Activated CD4-positive, alpha-beta T cell treated with anti-CD3 and anti-CD28 coated beads for 48 hours (primary cell): Measurements from ENCODE around the gene ABLIM1.

ENCODE experiments used
- DNase-seq: peaks from one replicate; pipeline ENCODE4 v3.0.0-alpha.2; 2020

ABLIM1 gene

DNA sequence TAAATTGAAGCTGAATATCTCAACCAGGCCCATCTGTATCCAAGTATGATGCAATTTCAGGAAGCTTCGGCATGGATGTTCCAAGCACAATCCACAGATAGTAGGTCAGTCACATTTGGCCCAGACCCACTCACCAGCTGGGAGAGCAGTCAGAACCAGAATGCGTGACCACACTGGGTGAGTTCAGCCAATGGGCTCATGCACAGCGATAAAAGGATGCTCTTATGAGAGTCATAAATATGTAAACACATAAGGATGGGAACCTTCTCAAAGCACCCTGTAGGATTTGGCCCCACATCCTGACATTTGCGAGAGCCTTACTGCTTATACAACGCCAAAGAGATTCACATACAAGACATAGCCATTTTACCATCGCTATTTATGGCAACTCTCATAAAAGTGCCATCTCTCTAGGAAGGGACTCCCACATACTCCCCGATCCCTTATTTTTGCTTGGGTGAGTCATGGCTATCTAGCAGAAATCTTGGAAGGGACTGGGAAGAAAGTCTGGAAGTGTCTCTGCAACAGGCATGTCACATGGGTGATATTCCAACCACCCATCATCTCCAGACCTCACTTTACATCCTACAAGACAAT is 256.8 kb downstream of the ABLIM1 start:
- DNase-seq, result no peak

DNA sequence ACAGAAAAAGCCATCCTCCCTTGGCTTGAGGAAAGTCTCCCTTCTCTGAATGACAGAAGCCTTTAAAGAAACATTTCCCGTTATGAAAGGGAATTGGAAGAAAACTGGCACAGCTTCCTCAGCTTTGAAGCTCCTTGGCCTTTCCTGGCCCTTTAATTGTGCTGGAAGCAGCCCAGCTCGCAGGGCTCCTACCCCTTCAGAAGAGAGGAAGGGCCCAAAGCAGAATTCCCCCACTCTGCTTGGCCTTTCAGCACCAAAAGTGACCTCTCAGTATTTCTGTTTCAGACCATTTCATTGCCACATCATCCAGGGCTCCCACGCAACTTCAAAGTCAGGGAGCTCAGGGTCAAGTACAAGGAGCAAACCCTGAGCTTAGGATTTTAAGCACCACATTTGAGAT is 258.0 kb downstream of the ABLIM1 start:
- no peak for DNase-seq

DNA sequence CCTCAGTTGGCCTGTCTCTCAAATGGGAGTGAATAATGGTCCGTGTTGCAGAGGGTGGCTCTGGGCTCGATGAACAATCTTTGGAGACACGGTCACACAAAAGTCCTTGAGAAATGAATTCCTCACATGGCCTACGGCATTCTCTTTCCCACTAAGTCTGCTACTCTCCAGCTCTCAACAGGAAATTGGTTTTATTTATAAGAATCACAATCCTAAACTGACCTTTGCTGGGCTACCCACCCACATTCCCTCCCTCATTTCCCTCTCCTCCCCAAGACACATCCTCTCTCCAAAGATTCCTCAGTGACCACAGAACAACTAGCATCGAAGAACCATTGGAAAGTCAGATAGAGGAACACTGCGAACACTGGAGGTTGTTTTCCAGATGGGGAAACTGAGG is 258.5 kb downstream of the ABLIM1 start:
- DNase-seq, result no peak

DNA sequence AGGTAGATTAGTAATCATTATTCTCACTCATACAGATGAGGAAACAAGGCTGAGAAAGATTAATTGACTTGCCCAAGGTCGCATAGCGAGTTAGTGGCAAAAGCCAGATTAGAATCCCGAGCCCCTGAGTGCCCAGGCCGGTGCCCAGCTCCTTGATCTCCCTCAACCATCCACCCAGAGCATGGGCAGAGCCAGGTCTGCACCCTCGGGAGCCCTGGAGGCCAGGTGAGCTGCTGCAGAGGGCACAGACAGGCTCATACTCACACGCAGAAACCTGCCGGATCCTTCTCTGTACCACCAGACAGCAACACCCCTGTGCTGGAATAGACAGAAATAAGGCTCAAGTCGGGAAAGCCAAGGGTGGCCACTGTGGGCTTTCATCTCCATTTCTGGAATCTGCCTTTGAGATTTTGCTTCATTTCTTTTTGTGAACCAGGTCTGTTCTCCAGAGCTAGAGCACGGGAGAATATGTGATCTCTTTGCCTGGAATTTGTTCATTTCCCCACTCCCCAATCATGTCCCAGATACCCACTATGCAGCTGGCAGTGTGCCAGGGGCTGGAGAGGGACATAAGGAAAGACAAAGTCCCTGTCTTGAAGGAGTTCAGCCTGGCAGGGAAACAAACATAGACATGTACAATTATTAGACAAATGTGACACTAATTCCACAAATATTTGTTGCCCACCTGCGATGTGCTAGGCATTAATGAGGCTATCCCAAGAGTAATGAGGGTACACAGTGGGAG is 259.3 kb downstream of the ABLIM1 start:
- DNase-seq, result no peak

DNA sequence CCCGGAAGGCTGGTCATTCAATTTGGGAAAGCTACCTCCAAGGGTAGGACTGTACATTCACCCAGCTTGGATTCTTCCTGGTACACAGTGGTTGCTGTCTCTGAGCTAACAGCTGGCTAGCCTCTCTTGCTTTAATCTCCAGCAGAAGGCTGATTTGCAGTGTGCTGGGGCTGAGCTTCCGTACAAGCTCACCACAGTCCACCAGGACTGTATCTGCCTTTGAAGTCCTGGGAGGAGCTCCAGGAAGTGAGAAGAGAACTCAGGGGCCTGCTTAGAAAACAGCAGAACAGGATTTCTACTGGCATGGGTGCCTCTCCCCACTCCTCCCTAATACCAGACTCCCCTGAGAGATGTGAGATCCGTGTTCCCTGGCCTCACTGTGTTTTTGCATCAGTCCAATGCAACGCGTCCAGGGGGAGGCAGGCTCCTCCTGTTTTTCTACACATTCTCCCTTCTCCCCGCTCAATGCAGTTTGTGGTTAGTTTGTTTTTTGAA is 260.4 kb downstream of the ABLIM1 start:
- no peak for DNase-seq

DNA sequence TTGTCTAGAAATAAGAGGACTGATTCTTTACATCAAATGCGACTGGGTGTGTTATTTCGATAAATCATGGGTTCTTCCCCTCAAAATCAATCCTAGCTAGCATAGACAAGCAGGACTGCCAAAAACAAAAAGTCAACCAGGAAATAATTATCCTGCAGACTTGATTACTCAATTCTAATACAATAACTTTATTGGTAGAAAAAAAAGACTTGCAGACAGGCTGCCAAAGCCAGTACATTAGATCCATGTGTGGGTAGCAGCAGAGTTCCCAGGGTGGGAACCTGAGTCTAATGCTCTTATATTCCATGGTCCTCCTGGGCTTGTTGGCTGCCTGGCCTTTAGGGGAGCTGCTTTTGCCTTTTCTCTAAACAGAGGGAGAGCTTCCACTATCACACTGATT is 261.6 kb downstream of the ABLIM1 start:
- no peak for DNase-seq

DNA sequence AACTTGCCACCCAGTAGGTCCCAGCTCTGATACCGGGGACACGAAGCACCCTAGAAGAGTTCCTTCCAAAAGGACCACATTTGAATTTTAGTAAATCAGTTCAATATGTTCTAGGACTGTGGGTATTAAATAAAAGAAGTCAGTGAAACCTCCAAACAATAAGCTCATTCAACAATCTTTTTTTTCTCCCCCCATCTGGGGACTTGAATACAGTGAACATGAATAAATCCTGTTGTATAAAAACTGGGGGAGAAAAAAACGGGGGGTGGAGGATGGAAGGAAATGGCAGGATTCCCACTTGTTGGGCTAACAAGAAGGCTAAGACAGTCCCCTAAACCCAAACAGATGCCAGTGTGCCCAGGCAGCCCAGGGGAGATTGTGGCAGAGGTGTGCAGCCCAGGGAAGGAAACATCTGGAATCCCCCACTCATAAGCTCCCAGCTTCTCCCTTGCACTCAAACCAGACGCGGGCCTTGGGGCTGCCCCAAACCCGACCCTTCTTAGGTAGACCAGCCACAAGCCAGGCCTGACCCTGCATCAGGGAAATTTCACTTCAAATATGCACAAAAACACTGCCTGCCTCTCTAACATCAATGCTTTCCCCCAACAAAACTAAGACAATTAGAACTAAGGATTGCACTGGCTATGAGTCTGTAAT is 262.6 kb downstream of the ABLIM1 start:
- DNase-seq, result no peak

DNA sequence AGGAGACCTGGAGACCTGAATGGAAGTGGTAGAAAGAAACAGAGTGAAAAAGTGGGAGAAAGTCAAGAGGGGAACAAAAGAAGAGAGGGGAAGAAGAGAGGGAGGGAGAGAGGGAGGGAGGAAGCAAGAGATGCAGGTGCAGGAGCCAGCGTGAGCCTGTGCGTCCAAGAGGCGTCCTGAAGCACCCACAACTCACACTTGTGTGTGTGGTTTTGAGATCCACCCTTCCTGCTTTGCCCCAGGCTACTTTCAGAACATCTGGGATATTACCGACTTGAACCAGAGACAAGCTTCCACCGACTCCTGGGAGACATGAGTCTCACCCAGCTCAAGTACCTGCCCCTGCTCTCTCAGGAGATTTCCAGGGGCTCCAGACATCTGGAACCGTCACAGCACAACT is 263.5 kb downstream of the ABLIM1 start:
- DNase-seq, result no peak

DNA sequence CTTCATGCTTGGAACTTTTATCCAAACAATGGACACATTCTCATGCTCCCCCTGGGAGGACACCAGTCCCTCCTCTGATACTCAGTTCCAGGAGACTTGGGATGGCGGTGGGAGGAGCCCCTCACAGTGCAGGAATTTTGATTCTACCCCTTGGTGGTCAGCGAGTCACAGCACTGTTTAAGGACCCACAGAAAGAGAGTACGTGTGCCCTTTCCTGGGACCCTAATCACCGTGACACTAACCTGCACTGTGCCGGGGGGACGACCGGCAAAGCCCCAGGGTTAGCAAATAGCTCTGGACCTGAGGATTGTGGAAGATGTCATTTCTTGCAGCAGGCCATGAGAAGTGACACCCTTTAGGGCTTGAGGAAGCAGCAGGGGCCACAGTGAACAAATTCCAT is 264.2 kb downstream of the ABLIM1 start:
- DNase-seq, result no peak

DNA sequence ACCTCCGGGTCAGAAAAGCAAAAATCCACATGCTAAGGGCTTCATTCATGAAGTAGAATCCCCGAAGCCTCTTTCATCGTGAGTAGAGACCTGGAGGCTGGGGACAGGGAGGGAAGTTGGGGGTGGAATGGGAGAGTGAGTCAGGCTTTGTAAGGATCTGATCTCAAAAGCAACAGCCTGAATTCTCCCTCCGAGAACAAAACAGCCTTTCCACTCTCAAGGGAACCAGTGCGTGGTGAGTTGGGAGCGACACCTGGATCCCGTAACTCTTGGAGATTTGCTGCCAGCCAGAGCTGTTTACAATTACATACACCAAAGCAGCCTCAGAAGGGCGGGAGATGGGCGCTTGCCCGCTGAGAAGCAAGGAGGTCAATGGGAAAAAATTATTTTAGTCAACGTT is 264.6 kb downstream of the ABLIM1 start:
- no peak for DNase-seq

DNA sequence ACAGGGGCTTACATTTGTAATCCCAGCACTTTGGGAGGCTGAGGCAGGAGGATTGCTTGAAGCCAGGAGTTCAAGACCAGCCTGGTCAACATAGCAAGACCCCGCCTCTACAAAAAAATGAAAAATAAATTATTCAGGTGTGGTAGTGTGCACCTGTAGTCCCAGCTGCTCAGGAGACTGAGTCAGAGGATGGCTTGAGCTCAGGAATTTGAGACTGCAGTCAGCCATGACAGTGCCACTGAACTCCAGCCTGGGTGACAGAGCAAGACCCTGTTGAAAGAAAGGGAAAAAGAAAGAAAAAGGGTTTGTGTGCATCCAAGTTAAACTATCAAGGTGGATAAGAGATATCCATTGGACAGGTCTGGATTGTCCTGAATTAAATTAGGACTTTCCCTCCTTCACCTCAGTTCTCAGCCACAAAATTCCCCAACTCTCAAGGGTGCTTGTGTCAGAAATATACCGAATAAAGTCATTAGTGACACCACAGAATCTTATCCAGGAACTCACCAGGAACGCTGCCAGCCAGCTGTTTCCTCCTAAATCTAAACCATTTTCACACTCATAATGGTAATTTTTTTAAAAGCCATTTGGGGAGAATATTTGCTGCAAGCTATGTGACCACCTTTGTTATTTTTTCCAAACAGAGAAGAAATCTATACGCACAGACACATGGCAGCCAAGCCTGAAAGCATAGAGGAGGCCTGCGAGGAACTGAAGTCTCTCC is 265.8 kb downstream of the ABLIM1 start:
- DNase-seq, result no peak

DNA sequence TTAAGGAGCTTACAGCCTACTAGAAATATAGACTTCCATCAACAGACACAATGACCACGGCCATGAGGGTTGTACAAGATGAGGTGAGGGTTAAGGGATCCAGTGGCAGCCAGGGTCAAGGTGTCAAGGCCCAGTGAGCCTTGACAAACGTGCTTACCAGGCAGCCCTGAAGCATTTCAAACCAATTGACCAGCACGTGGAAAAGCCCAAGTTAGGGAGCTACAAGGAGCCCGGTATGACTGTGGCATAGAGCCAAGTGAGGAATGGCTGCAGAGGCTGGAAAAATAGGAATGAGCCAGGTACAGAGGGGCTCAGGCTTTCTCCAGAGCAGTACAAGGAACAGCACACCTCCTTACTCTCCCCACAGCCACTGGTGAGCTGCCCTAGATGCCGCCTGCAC is 266.5 kb downstream of the ABLIM1 start:
- no peak for DNase-seq

DNA sequence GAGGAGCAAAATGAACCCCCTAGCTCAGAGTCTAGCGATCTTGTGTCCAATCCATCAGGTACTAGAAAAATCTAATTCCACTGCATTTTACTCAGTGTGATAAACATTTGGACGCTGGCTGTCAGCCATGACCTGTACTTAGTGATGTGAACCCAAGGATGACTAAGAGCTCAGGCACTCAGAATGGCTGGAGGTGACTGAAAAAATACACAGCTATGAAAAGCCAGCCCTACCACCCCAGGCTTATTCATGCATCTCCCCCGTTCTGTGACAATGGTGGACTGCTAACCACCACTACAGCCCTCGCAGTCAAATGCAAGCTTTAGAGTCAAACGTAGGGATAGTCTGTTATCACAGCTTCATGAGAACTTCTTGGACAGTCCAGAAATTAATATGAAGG is 268.6 kb downstream of the ABLIM1 start:
- no peak for DNase-seq

DNA sequence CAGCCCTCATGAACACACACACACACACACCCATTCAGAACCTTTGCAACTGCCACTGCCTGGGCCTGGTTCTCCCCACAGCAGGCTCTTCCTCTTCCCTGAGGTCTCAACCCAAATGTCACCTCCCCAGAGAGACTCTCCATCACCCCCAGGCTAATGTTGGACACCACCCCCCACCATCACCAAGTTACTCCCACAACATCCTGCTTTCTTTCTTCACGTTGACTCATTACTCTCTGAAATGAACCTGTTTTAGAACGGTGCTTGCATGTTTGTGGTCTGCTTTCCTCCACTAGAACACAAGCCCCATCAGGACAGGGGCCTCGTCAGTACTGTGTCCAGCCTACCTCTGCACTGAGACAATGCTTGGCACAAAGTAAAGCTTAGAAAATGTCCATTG is 269.8 kb downstream of the ABLIM1 start:
- DNase-seq, result no peak

DNA sequence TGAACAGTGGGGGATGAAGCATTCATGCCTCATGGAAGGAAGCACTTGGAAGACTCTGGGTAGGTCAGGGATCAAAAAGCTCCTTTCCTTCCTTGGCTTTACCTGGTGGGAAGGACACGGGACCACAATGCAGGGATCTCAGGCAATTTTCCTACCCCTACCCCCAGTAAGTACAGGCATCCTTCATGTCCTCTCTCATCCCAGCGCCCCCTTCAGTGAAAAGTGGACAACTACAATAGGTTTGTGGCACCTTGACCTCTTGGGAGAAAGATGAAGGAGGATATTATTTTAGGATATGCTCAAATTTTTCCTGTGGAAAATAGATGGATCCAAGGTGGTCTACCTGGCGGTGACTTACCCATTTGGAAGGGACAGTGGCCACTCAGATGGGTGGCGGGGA is 270.3 kb downstream of the ABLIM1 start:
- no peak for DNase-seq

DNA sequence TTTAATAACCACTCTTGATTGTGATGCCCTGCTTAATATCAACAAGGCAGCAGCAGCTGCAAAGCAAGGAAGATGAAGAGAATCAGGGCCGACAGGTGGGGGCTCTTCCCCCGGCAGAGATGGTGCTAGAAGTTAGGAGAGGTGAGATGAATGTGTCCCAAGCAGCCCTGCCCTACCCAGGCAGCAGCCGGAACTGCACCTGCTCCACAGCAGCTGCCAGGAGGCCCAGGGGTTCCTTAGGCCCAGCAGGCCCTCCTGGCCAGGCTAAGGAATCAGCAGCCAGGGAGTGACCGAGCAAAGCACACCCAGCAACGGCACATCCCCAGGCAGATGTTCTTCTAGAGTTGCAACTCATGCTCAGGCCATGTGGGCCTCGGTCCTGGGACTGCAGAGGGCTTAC is 271.6 kb downstream of the ABLIM1 start:
- no peak for DNase-seq

DNA sequence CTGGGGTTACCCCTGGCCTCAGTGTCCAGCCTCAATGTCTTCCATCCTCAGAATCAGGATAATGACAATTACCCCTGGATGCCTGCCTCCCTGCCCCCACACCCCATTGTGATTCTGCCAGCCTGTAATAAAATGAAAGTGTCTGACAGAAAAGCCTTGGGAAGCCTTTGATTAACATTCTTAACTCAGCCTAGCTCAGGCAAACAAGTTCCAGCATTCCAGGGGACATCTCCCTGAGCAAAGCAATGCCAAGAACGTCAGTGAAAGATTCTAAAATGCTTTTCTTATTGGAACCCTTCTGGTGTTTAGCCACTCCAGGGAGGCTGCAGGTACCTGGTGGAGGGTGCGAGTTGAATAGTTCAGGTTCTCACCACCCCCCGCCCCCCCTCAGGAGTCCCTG is 272.5 kb downstream of the ABLIM1 start:
- DNase-seq, result no peak

DNA sequence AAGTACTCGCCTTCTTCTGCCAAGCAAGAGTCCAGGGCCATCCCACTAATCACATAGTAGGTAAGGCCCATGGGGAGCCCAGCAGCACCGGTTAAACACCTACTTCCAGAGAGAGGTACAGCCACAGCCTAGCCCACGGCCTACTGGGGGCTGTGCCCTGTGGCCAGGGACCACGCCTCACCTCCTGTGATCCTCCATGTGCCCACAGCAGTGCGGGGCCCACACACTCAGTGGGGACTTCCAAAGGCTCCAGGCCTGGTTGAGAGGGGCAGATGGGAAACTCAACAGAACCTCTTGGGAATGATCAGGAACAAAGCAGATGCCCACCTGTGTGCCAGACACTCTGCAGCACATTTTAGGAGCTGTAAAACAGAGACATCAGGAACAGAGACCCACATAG is 273.5 kb downstream of the ABLIM1 start:
- DNase-seq, result no peak

DNA sequence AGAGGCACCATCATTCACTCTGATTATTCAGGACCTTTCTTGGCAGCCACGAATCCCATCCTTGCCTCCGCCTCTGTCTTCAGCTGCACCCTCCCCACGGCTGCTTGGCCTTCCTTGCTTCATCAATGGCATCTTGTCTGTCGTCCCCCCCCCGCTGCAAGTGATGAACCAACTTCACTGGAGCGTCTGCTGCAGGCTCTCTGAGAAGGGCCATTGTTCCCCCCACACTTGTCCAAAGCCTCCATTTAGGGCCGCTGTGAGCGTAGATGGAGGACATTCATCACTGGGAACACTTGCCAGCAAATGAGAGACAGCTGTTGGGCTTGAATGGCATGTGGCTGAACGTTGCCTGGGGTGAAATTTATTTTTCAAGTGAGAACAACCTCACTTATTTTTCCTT is 273.9 kb downstream of the ABLIM1 start:
- no peak for DNase-seq
